ENCODE data around the gene CLCN6.

DNA sequence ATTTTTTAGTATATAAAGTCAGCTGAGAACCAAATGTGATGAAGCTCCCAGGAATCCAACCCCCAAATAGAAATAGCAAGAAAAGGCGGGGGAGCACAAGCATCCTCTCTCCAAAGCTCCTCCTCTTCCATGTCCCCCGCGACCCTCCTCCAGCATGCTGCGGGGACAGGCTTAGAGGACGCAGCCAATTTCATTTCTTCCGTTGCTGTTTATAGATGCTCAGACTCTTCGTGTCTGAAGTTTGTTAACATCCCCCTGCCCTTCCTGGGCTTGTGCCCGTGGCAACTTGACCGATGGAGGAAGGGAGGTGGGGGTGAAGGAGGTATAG, 42.3 kb downstream of the CLCN6 start:
- TF ChIP-seq GATA2 (IDR thresholded peaks at IDR 0.05; ENCODE audit: low read depth, low read length) (no peak), GATA3 (IDR thresholded peaks at IDR 0.05; ENCODE audit: low read depth, low read length) (no peak)

All from SH-SY5Y (cell line).